Karpas-422 (cell line): ENCODE data around the gene RNU6-8. TPM values are rescaled to one million over a fixed set of nuclear protein-coding genes. Genes with fewer than 3 reads are reported as not detected.
A peak's percentile ranks its signal among the peaks of the same experiment; 100 is the strongest.

Experiments used
- DNase-seq: peaks from one replicate; pipeline ENCODE4 v3.0.0-alpha.2; 2015
- H2AFZ ChIP-seq: fragments of 200-600 bp; sonication (generic); 2 replicates; pipeline ENCODE4 v1.6.1; 2014; ENCODE audit warnings: antibody characterized with exemption, low read length, mixed read lengths
- H3K27ac ChIP-seq: fragments of 200-600 bp; sonication (generic); 2 replicates; pipeline ENCODE4 v1.5.1; 2014; ENCODE audit warnings: mild to moderate bottlenecking, low read length, moderate library complexity
- H3K27me3 ChIP-seq: fragments of 200-600 bp; sonication (generic); 2 replicates; pipeline ENCODE4 v1.6.1; 2014; ENCODE audit warnings: low read length, mixed read lengths
- H3K36me3 ChIP-seq: fragments of 200-600 bp; sonication (generic); 2 replicates; pipeline ENCODE4 v1.6.1; 2014; ENCODE audit warnings: low read length, mixed read lengths; ENCODE audit not compliant: insufficient read depth
- H3K4me1 ChIP-seq: fragments of 200-600 bp; sonication (generic); 2 replicates; pipeline ENCODE4 v1.6.1; 2014; ENCODE audit warnings: mild to moderate bottlenecking, low read length, mixed read lengths
- H3K4me2 ChIP-seq: fragments of 200-600 bp; sonication (generic); 2 replicates; pipeline ENCODE4 v1.6.1; 2014; ENCODE audit warnings: low read length, low read depth, mild to moderate bottlenecking; ENCODE audit not compliant: poor library complexity, severe bottlenecking
- H3K4me3 ChIP-seq: fragments of 200-600 bp; sonication (generic); 2 replicates; pipeline ENCODE4 v1.5.1; 2014; ENCODE audit warnings: mild to moderate bottlenecking, antibody characterized with exemption, low read length, mixed read lengths
- H3K79me2 ChIP-seq: fragments of 200-600 bp; sonication (generic); 2 replicates; pipeline ENCODE4 v1.6.1; 2014; ENCODE audit warnings: mild to moderate bottlenecking, low read length, mixed read lengths
- H3K9ac ChIP-seq: fragments of 200-600 bp; sonication (generic); 2 replicates; pipeline ENCODE4 v1.6.0; 2014; ENCODE audit warnings: low read length
- H3K9me2 ChIP-seq: fragments of 200-600 bp; sonication (generic), shearing (Covaris generic); replicated peaks from 2 replicates; pipeline ENCODE4 v1.6.0; 2014; ENCODE audit warnings: mild to moderate bottlenecking, low read length, moderate library complexity; ENCODE audit not compliant: insufficient read depth
- H3K9me3 ChIP-seq: fragments of 300-700, 200-600 bp; sonication (generic); 2 replicates; pipeline ENCODE4 v1.6.1; 2014; ENCODE audit warnings: low read length, mixed read lengths
- H4K20me1 ChIP-seq: fragments of 200-600 bp; sonication (generic); 2 replicates; pipeline ENCODE4 v1.6.1; 2014; ENCODE audit warnings: mild to moderate bottlenecking, antibody characterized with exemption, low read length, low read depth; ENCODE audit not compliant: insufficient read depth
- total RNA-seq: library from RNA; depleted of rRNA; stranded (reverse); fragments of >200 nt; shearing (Covaris generic); gene quantifications from 2 replicates; pipeline ENCODE4 v1.2.3, GENCODE V29; 2014; ENCODE audit warnings: low replicate concordance

RNU6-8 gene
- total RNA-seq, 1 experiment from 2014 or later, result not detected

GRCh38 chr14:32212833-32213232 lies 9.8 kb upstream of the RNU6-8 start:
- Histone ChIP-seq H3K4me2 (no peak overlapping the region), H3K27me3 (no peaks in the 10 kb centered on the region), H4K20me1 (no peaks in the 10 kb centered on the region), H3K4me1 (no peaks in the 10 kb centered on the region), H3K4me3 (no peak overlapping the region), H3K36me3 (no peaks in the 10 kb centered on the region), H2AFZ (no peak overlapping the region), H3K9me2 (no peaks in the 10 kb centered on the region), H3K9ac (no peak overlapping the region), H3K27ac (no peak overlapping the region), H3K9me3 (no peaks in the 10 kb centered on the region), H3K79me2 (no peaks in the 10 kb centered on the region)
- DNase-seq, result no peak

GRCh38 chr14:32211068-32211404 lies 8.0 kb upstream of the RNU6-8 start:
- no peak overlapping the region for H3K27ac ChIP-seq
- no peak overlapping the region for H3K9ac ChIP-seq
- H3K27me3 ChIP-seq, result no peaks in the 10 kb centered on the region
- no peaks in the 10 kb centered on the region for H3K36me3 ChIP-seq
- no peaks in the 10 kb centered on the region for H3K9me2 ChIP-seq
- no peak overlapping the region for H3K4me2 ChIP-seq
- DNase-seq, result no peak
- H3K9me3 ChIP-seq, result no peaks in the 10 kb centered on the region
- H3K4me1 ChIP-seq, result 0 out of 2 replicates have a peak, but pooled peaks cover 2% of the 10 kb centered on the region
- H3K79me2 ChIP-seq, result no peaks in the 10 kb centered on the region
- H3K4me3 ChIP-seq, result no peak overlapping the region
- H4K20me1 ChIP-seq, result no peaks in the 10 kb centered on the region
- H2AFZ ChIP-seq, result no peak overlapping the region

- no peaks in the 10 kb centered on the region for H3K9me3 ChIP-seq
- no peaks in the 10 kb centered on the region for H3K36me3 ChIP-seq
- no peak overlapping the region for H3K9ac ChIP-seq
- H3K4me1 ChIP-seq, result peaks cover 9% of the 10 kb centered on the region
- no peaks in the 10 kb centered on the region for H3K27me3 ChIP-seq
- no peak overlapping the region for H3K4me3 ChIP-seq
- no peak overlapping the region for H3K4me2 ChIP-seq
- no peaks in the 10 kb centered on the region for H3K79me2 ChIP-seq
- no peaks in the 10 kb centered on the region for H4K20me1 ChIP-seq
- H3K9me2 ChIP-seq, result no peaks in the 10 kb centered on the region
- H3K27ac ChIP-seq, result no peak overlapping the region
- H2AFZ ChIP-seq, result no peak overlapping the region
- DNase-seq, result no peak
Observed at GRCh38 chr14:32209471-32209870, 6.4 kb upstream of the RNU6-8 start.

GRCh38 chr14:32208490-32208889 lies 5.4 kb upstream of the RNU6-8 start:
- Histone ChIP-seq H3K4me3 (no peak overlapping the region), H3K4me2 (no peak overlapping the region), H3K9ac (no peak overlapping the region), H3K27me3 (no peaks in the 10 kb centered on the region), H3K36me3 (no peaks in the 10 kb centered on the region), H3K9me2 (no peaks in the 10 kb centered on the region), H3K79me2 (no peaks in the 10 kb centered on the region), H4K20me1 (no peaks in the 10 kb centered on the region), H3K27ac (no peak overlapping the region), H3K4me1 (peaks cover 19% of the 10 kb centered on the region), H2AFZ (no peak overlapping the region), H3K9me3 (no peaks in the 10 kb centered on the region)
- DNase-seq, result no peak

GRCh38 chr14:32206552-32206951 lies 3.5 kb upstream of the RNU6-8 start:
- DNase-seq, result no peak
- no peaks in the 10 kb centered on the region for H3K9me3 ChIP-seq
- H4K20me1 ChIP-seq, result no peaks in the 10 kb centered on the region
- no peak overlapping the region for H3K9ac ChIP-seq
- no peak overlapping the region for H2AFZ ChIP-seq
- H3K4me1 ChIP-seq, result peaks cover 28% of the 10 kb centered on the region
- H3K27ac ChIP-seq, result no peak overlapping the region
- no peak overlapping the region for H3K4me3 ChIP-seq
- no peaks in the 10 kb centered on the region for H3K36me3 ChIP-seq
- no peaks in the 10 kb centered on the region for H3K79me2 ChIP-seq
- H3K4me2 ChIP-seq, result no peak overlapping the region
- H3K9me2 ChIP-seq, result no peaks in the 10 kb centered on the region
- no peaks in the 10 kb centered on the region for H3K27me3 ChIP-seq

- Histone ChIP-seq H3K9ac (no peak overlapping the region), H3K4me1 (peaks cover 32% of the 10 kb centered on the region), H3K9me3 (no peaks in the 10 kb centered on the region), H3K79me2 (no peaks in the 10 kb centered on the region), H3K27me3 (no peaks in the 10 kb centered on the region), H4K20me1 (no peaks in the 10 kb centered on the region), H2AFZ (no peak overlapping the region), H3K36me3 (no peaks in the 10 kb centered on the region), H3K9me2 (no peaks in the 10 kb centered on the region), H3K4me3 (no peak overlapping the region), H3K27ac (no peak overlapping the region), H3K4me2 (no peak overlapping the region)
- DNase-seq, result no peak
Observed at GRCh38 chr14:32205984-32206383, 2.9 kb upstream of the RNU6-8 start.

- Histone ChIP-seq H2AFZ (no peak overlapping the region), H4K20me1 (no peaks in the 10 kb centered on the region), H3K9me3 (no peaks in the 10 kb centered on the region), H3K9ac (no peak overlapping the region), H3K79me2 (no peaks in the 10 kb centered on the region), H3K36me3 (no peaks in the 10 kb centered on the region), H3K27ac (no peak overlapping the region), H3K4me1 (peaks cover 36% of the 10 kb centered on the region), H3K4me2 (no peak overlapping the region), H3K27me3 (no peaks in the 10 kb centered on the region), H3K9me2 (no peaks in the 10 kb centered on the region), H3K4me3 (no peak overlapping the region)
- no peak for DNase-seq
Observed at GRCh38 chr14:32205554-32205953, 2.5 kb upstream of the RNU6-8 start.

GRCh38 chr14:32203928-32204357 lies 874 bp upstream of the RNU6-8 start:
- H3K27ac ChIP-seq, result no peak overlapping the region

GRCh38 chr14:32202491-32202997 lies 525 bp downstream of the RNU6-8 start:
- Histone ChIP-seq H3K9me2 (no peaks in the 10 kb centered on the region), H3K79me2 (no peaks in the 10 kb centered on the region), H3K4me1 (peaks cover 43% of the 10 kb centered on the region), H3K27me3 (no peaks in the 10 kb centered on the region), H3K4me2 (peak overlapping the region; percentile 95), H3K36me3 (no peaks in the 10 kb centered on the region), H3K27ac (no peak overlapping the region), H2AFZ (peak overlapping the region; percentile 91), H4K20me1 (no peaks in the 10 kb centered on the region), H3K4me3 (peak overlapping the region; percentile 79), H3K9ac (peak overlapping the region; percentile 67), H3K9me3 (no peaks in the 10 kb centered on the region)
- DNase-seq, result no peak

More at GRCh38 chr14:32203928-32204357, 874 bp upstream of the RNU6-8 start:
- peak overlapping the region; percentile 82 for H2AFZ ChIP-seq
- H3K4me2 ChIP-seq, result peak overlapping the region; percentile 95
- no peaks in the 10 kb centered on the region for H3K27me3 ChIP-seq
- H3K9me3 ChIP-seq, result no peaks in the 10 kb centered on the region
- peaks cover 43% of the 10 kb centered on the region for H3K4me1 ChIP-seq
- DNase-seq, result peak; percentile 55
- H3K36me3 ChIP-seq, result no peaks in the 10 kb centered on the region
- H3K79me2 ChIP-seq, result no peaks in the 10 kb centered on the region
- H3K9me2 ChIP-seq, result no peaks in the 10 kb centered on the region
- H3K9ac ChIP-seq, result peak overlapping the region; percentile 74
- no peaks in the 10 kb centered on the region for H4K20me1 ChIP-seq
- peak overlapping the region; percentile 79 for H3K4me3 ChIP-seq
